Measurements from ENCODE around the gene KIF3C.
"Not testable (repeated sequence)": the region's sequence is repeated elsewhere in the genome, so short reads cannot be mapped to it uniquely, and the experiment has no call there.

DNA sequence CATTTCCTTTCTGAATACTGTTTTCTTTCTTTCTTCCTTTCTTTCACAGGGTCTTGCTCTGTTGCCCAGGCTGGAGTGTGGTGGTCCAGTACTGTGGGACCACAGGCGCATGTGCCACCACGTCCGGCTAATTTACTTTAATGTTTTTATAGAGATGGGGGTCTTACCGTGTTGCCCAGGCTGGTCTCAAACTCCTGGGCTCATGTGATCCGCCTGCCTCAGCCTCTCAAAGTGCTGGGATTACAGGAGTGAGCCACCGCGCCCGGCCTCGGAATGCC, 68.7 kb downstream of the KIF3C start:
- not testable (repeated sequence) for TF ChIP-seq ZFX (IDR thresholded peaks at IDR 0.05)
- TF ChIP-seq, protein P1, sequence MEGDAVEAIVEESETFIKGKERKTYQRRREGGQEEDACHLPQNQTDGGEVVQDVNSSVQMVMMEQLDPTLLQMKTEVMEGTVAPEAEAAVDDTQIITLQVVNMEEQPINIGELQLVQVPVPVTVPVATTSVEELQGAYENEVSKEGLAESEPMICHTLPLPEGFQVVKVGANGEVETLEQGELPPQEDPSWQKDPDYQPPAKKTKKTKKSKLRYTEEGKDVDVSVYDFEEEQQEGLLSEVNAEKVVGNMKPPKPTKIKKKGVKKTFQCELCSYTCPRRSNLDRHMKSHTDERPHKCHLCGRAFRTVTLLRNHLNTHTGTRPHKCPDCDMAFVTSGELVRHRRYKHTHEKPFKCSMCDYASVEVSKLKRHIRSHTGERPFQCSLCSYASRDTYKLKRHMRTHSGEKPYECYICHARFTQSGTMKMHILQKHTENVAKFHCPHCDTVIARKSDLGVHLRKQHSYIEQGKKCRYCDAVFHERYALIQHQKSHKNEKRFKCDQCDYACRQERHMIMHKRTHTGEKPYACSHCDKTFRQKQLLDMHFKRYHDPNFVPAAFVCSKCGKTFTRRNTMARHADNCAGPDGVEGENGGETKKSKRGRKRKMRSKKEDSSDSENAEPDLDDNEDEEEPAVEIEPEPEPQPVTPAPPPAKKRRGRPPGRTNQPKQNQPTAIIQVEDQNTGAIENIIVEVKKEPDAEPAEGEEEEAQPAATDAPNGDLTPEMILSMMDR (conservative IDR thresholded peaks at IDR 0.05), result not testable (repeated sequence)
